Naive thymus-derived CD8-positive, alpha-beta T cell (primary cell): ENCODE measurements around the gene SIK3. TPM values are rescaled to one million over a fixed set of nuclear protein-coding genes. Genes with fewer than 3 reads are reported as not detected.
"Not testable (repeated sequence)": the region's sequence is repeated elsewhere in the genome, so short reads cannot be mapped to it uniquely, and the experiment has no call there.

Experiments
- ATAC-seq, 2 donors: fragments of 150-1000 bp; cut with Tn5 transposase in 1 of 2; sonication (Bioruptor Pico), chemical (Tn5 transposase) in 1 of 2; 1 replicate in 1 of 2; 2 replicates in 1 of 2; pipeline ENCODE4 v1.10.0; 2021; ENCODE audit warnings: mild to moderate bottlenecking in 2 of 2, moderate library complexity in 2 of 2
- POLR2A ChIA-PET: fragments of 350-600 bp; sonication (Branson Sonifier 250); formaldehyde crosslinking; loops from one replicate; lab custom pipeline; 2021; ENCODE audit warnings: antibody characterized with exemption; lab: Charles Lee
- DNase-seq, 10 donors: peaks; one replicate each; pipeline versions ENCODE4 v3.0.0 to v3.0.0-alpha.2; 2020 to 2022
- H3K27ac Mint-ChIP-seq, 10 donors: one replicate each; pipeline ENCODE4 v1.8.0; 2020 to 2022; ENCODE audit warnings: mild to moderate bottlenecking in 10 of 10, mixed read lengths in 10 of 10, moderate library complexity in 4 of 10, inconsistent platforms in 1 of 10
- H3K27me3 Mint-ChIP-seq, 5 donors: one replicate each; pipeline ENCODE4 v1.8.0; 2021 to 2022; ENCODE audit warnings: mixed read lengths in 5 of 5
- H3K36me3 Mint-ChIP-seq, 3 donors: one replicate each; pipeline ENCODE4 v1.8.0; 2020 to 2022; ENCODE audit warnings: mixed read lengths in 3 of 3, mild to moderate bottlenecking in 2 of 3, inconsistent platforms in 1 of 3
- H3K4me1 Mint-ChIP-seq, 4 donors: one replicate each; pipeline ENCODE4 v1.8.0; 2021 to 2022; ENCODE audit warnings: mixed read lengths in 4 of 4
- H3K4me3 Mint-ChIP-seq, 10 donors: one replicate each; pipeline ENCODE4 v1.8.0; 2020 to 2022; ENCODE audit warnings: mild to moderate bottlenecking in 10 of 10, mixed read lengths in 10 of 10, moderate library complexity in 6 of 10, inconsistent platforms in 1 of 10
- H3K9me3 Mint-ChIP-seq, 9 donors: one replicate each; pipeline ENCODE4 v1.8.0; 2020 to 2022; ENCODE audit warnings: mixed read lengths in 9 of 9, mild to moderate bottlenecking in 3 of 9, inconsistent platforms in 1 of 9, moderate library complexity in 1 of 9
- polyA plus RNA-seq, 3 donors: library from polyadenylated mRNA; unstranded; fragments of 300-500 nt; fragmentation: Illumina TruSeq; gene quantifications; one replicate each; pipeline ENCODE4 v1.2.3, GENCODE V29; 2021
- total RNA-seq, 8 experiments: library from RNA in 2 of 8; stranded (reverse) in 2 of 8; gene quantifications; one replicate each; pipeline ENCODE4 v1.2.3 and lab custom pipeline; 2021 to 2026

SIK3 gene
- total and polyA plus RNA-seq, 5 experiments from 2014 or later, result 14.1 to 69.2 (median 16.2) TPM

GRCh38 chr11:116835042-116835772 is 263.0 kb downstream of the SIK3 start:
- POLR2A ChIA-PET, result interaction anchor here (0.9 to 5.7 kb wide), 10 partner anchors 18 to 396 kb away, joined by 3 to 60 read pairs (median 8); partner anchors contain the start of genes APOA5, BUD13, PAFAH1B2 and PCSK7
- DNase-seq (peak in 1 of 10 donors; percentile 17), ATAC-seq (peak in 1 of 2 donors; percentile 21)
- H3K4me1 Mint-ChIP-seq, result peaks cover 5 to 18% (median 14%) of the 10 kb centered on the region in 4 donors
- H3K36me3 Mint-ChIP-seq, result no peaks in the 10 kb centered on the region
- H3K4me3 Mint-ChIP-seq, result peak overlapping the region; percentile 66 to 88 (median 82)
- no peaks in the 10 kb centered on the region for H3K9me3 Mint-ChIP-seq
- no peaks in the 10 kb centered on the region for H3K27me3 Mint-ChIP-seq
- H3K27ac Mint-ChIP-seq, result peak overlapping the region in 7 of 10 donors; percentile 31 to 87 (median 81)

GRCh38 chr11:116834535-116835041 is 263.6 kb downstream of the SIK3 start:
- not testable (repeated sequence) for H3K9me3 Mint-ChIP-seq, H3K27me3 Mint-ChIP-seq, H3K36me3 Mint-ChIP-seq, DNase-seq, ATAC-seq
- Mint-ChIP-seq H3K4me1 (peaks cover 5 to 18% (median 14%) of the 10 kb centered on the region in 4 donors), H3K27ac (peak overlapping the region in 5 of 10 donors; percentile 31 to 81 (median 54)), H3K4me3 (peak overlapping the region in 9 of 10 donors; percentile 37 to 82 (median 63))
- POLR2A ChIA-PET, result interaction anchor here (1.0 to 5.7 kb wide), 5 partner anchors 19 to 261 kb away, joined by 4 to 60 read pairs (median 20); partner anchors contain the start of genes APOA5 and ZPR1

- H3K9me3 Mint-ChIP-seq, result no peaks in the 10 kb centered on the region
- no peaks in the 10 kb centered on the region for H3K27me3 Mint-ChIP-seq
- peak overlapping the region in 3 of 10 donors; percentile 27 to 66 (median 38) for H3K27ac Mint-ChIP-seq
- peaks cover 5 to 18% (median 14%) of the 10 kb centered on the region in 4 donors for H3K4me1 Mint-ChIP-seq
- DNase-seq (no peak), ATAC-seq (no peak)
- no peaks in the 10 kb centered on the region for H3K36me3 Mint-ChIP-seq
- POLR2A ChIA-PET, result interaction anchor here (1.0 to 5.7 kb wide), 3 partner anchors 19 to 261 kb away, joined by 4 to 60 read pairs (median 9); no protein-coding TSS in a partner anchor
- H3K4me3 Mint-ChIP-seq, result peak overlapping the region in 7 of 10 donors; percentile 24 to 51 (median 38)
These were observed 264.3 kb downstream of the SIK3 start for GRCh38 chr11:116833816-116834534.

- ATAC-seq, result no peak
- Mint-ChIP-seq H3K9me3 (no peaks in the 10 kb centered on the region), H3K27ac (peak overlapping the region in 1 of 10 donors; percentile 4), H3K4me1 (peaks cover 5 to 18% (median 14%) of the 10 kb centered on the region in 4 donors), H3K36me3 (no peaks in the 10 kb centered on the region), H3K4me3 (no peak overlapping the region), H3K27me3 (no peaks in the 10 kb centered on the region)
- POLR2A ChIA-PET, result interaction anchor here (1.0 to 5.7 kb wide), 2 partner anchors 20 to 262 kb away, joined by 4 to 60 read pairs; no protein-coding TSS in a partner anchor
- DNase-seq, result no peak
These were observed 264.8 kb downstream of the SIK3 start for GRCh38 chr11:116833491-116833815.

GRCh38 chr11:116832350-116833290 is 265.6 kb downstream of the SIK3 start:
- Mint-ChIP-seq H3K9me3 (no peaks in the 10 kb centered on the region), H3K36me3 (no peaks in the 10 kb centered on the region), H3K4me3 (no peak overlapping the region), H3K27ac (peak overlapping the region in 1 of 10 donors; percentile 90), H3K27me3 (no peaks in the 10 kb centered on the region), H3K4me1 (peaks cover 5 to 18% (median 14%) of the 10 kb centered on the region in 4 donors)
- POLR2A ChIA-PET, result interaction anchor here (5.7 kb wide), 1 partner anchor 21 kb away, joined by 60 read pairs; no protein-coding TSS in a partner anchor
- no peak for DNase-seq
- ATAC-seq, result no peak

- H3K27ac Mint-ChIP-seq, result peak overlapping the region in 2 of 10 donors; percentile 35 to 85
- H3K4me3 Mint-ChIP-seq, result no peak overlapping the region
- ATAC-seq (no peak), DNase-seq (no peak)
- peaks cover 5 to 18% (median 14%) of the 10 kb centered on the region in 4 donors for H3K4me1 Mint-ChIP-seq
- H3K9me3 Mint-ChIP-seq, result no peaks in the 10 kb centered on the region
- H3K27me3 Mint-ChIP-seq, result no peaks in the 10 kb centered on the region
- no peaks in the 10 kb centered on the region for H3K36me3 Mint-ChIP-seq
- POLR2A ChIA-PET, result interaction anchor here (0.6 kb wide), 1 partner anchor 43 kb away, joined by 3 read pairs; no protein-coding TSS in a partner anchor
These were observed 266.4 kb downstream of the SIK3 start for GRCh38 chr11:116831790-116832349.

- POLR2A ChIA-PET, result no interaction called here
- Mint-ChIP-seq H3K27ac (no peak overlapping the region), H3K9me3 (no peaks in the 10 kb centered on the region), H3K4me3 (no peak overlapping the region), H3K36me3 (no peaks in the 10 kb centered on the region), H3K27me3 (no peaks in the 10 kb centered on the region), H3K4me1 (peaks cover 3 to 11% (median 7%) of the 10 kb centered on the region in 4 donors)
- DNase-seq (no peak), ATAC-seq (no peak)
These were observed 267.9 kb downstream of the SIK3 start for GRCh38 chr11:116830184-116830912.

- DNase-seq, result no peak
- Mint-ChIP-seq H3K27ac (no peak within 1 kb of the TSS), H3K4me3 (no peak within 1 kb of the TSS), H3K36me3 (no peaks in the 10 kb centered on the region), H3K27me3 (no peaks in the 10 kb centered on the region), H3K4me1 (peaks cover under 1 to 4% (median under 1%) of the 10 kb centered on the region in 4 donors), H3K9me3 (no peaks in the 10 kb centered on the region)
- ATAC-seq, result no peak
- POLR2A ChIA-PET, result no interaction called here
These were observed 268.6 kb downstream of the SIK3 start, which contains the start of gene APOC3 for GRCh38 chr11:116829525-116830183. Gene APOC3 (plus strand): TSS chr11:116829907. CDS start chr11:116830583, 676 bp downstream.

GRCh38 chr11:116828632-116829524 is 269.4 kb downstream of the SIK3 start:
- H3K27ac Mint-ChIP-seq, result peak overlapping the region in 1 of 10 donors; percentile 33
- no peaks in the 10 kb centered on the region for H3K27me3 Mint-ChIP-seq
- DNase-seq, result no peak
- no peak overlapping the region for H3K4me3 Mint-ChIP-seq
- H3K36me3 Mint-ChIP-seq, result no peaks in the 10 kb centered on the region
- no peaks in the 10 kb centered on the region for H3K4me1 Mint-ChIP-seq
- POLR2A ChIA-PET, result no interaction called here
- no peak for ATAC-seq
- H3K9me3 Mint-ChIP-seq, result no peaks in the 10 kb centered on the region

GRCh38 chr11:116827461-116827860 is 270.8 kb downstream of the SIK3 start:
- Mint-ChIP-seq H3K9me3 (no peaks in the 10 kb centered on the region), H3K36me3 (no peaks in the 10 kb centered on the region), H3K27ac (no peak overlapping the region), H3K27me3 (no peaks in the 10 kb centered on the region), H3K4me1 (no peaks in the 10 kb centered on the region), H3K4me3 (no peak overlapping the region)
- no peak for DNase-seq
- ATAC-seq, result no peak
- POLR2A ChIA-PET, result interaction anchor here (0.5 kb wide), 1 partner anchor 312 kb away, joined by 3 read pairs; no protein-coding TSS in a partner anchor
